CD14-positive monocyte (primary cell): ENCODE results near the gene LRRTM4. TPM values are rescaled to one million over a fixed set of nuclear protein-coding genes. Genes with fewer than 3 reads are reported as not detected.

Experiments used
- DNase-seq, 3 donors: peaks; one replicate each; pipeline ENCODE4 v3.0.0-alpha.2; 2011 to 2022
- H2AFZ ChIP-seq: 2 replicates; pipeline ENCODE4 v1.6.0; 2012; ENCODE audit warnings: mild to moderate bottlenecking, low read depth, low read length, inconsistent platforms; ENCODE audit not compliant: insufficient read depth, poor library complexity, severe bottlenecking
- H3K27ac ChIP-seq, 2 donors: 1 replicate in 1 of 2; 2 replicates in 1 of 2; pipeline ENCODE4 v1.5.1; 2012 to 2013; ENCODE audit warnings: low read length in 2 of 2, control low read depth in 1 of 2, inconsistent platforms in 1 of 2, low read depth in 1 of 2, mild to moderate bottlenecking in 1 of 2
- H3K27me3 ChIP-seq, 2 donors: one replicate each; pipeline versions ENCODE4 v1.6.0 to v1.6.1; 2011 to 2013; ENCODE audit warnings: low read length in 2 of 2; ENCODE audit not compliant: control insufficient read depth in 2 of 2, insufficient read depth in 2 of 2
- H3K36me3 ChIP-seq, 2 donors: replicated peaks in 1 of 2; 1 replicate in 1 of 2; 2 replicates in 1 of 2; pipeline versions ENCODE4 v1.5.1 to v1.6.1; 2012 to 2013; ENCODE audit warnings: low read length in 2 of 2, control low read depth in 1 of 2, inconsistent platforms in 1 of 2, mild to moderate bottlenecking in 1 of 2; ENCODE audit not compliant: insufficient read depth in 2 of 2, control insufficient read depth in 1 of 2
- H3K4me1 ChIP-seq, 2 donors: 1 replicate in 1 of 2; 2 replicates in 1 of 2; pipeline versions ENCODE4 v1.5.1 to v1.6.1; 2012 to 2013; ENCODE audit warnings: low read length in 2 of 2, control low read depth in 1 of 2, inconsistent platforms in 1 of 2, mild to moderate bottlenecking in 1 of 2, moderate library complexity in 1 of 2; ENCODE audit not compliant: insufficient read depth in 2 of 2, control insufficient read depth in 1 of 2
- H3K4me2 ChIP-seq: replicated peaks from 2 replicates; pipeline ENCODE3; 2012; ENCODE audit warnings: low read length, moderate library complexity, mild to moderate bottlenecking; ENCODE audit not compliant: poor library complexity, severe bottlenecking; ENCODE audit errors: extremely low read depth
- H3K4me3 ChIP-seq, 3 experiments: fragments of 200-600 bp in 1 of 3; sonication (generic) in 1 of 3; replicated peaks in 1 of 3; 1 replicate in 2 of 3; 2 replicates in 1 of 3; pipeline ENCODE4 v1.5.1; 2011 to 2013; ENCODE audit warnings: low read length in 3 of 3, mild to moderate bottlenecking in 3 of 3, control low read depth in 2 of 3, low read depth in 2 of 3, inconsistent platforms in 1 of 3, moderate library complexity in 1 of 3
- H3K79me2 ChIP-seq: 2 replicates; pipeline ENCODE4 v1.6.0; 2012; ENCODE audit warnings: mild to moderate bottlenecking, control low read depth, inconsistent platforms, low read length, moderate library complexity; ENCODE audit not compliant: insufficient read depth
- H3K9ac ChIP-seq: 2 replicates; pipeline ENCODE4 v1.6.0; 2017; ENCODE audit warnings: low read length, mild to moderate bottlenecking; ENCODE audit not compliant: insufficient read depth, poor library complexity, severe bottlenecking
- H3K9me3 ChIP-seq, 2 donors: replicated peaks in 1 of 2; 1 replicate in 1 of 2; 2 replicates in 1 of 2; pipeline versions ENCODE4 v1.5.1 to v1.6.1; 2012 to 2013; ENCODE audit warnings: low read length in 2 of 2, control low read depth in 1 of 2; ENCODE audit not compliant: control insufficient read depth in 1 of 2, insufficient read depth in 1 of 2
- H4K20me1 ChIP-seq: 2 replicates; pipeline ENCODE4 v1.6.0; 2012; ENCODE audit warnings: mild to moderate bottlenecking, low read length, control low read depth, moderate library complexity; ENCODE audit not compliant: insufficient read depth
- H3K27ac Mint-ChIP-seq, 7 donors: one replicate each; pipeline ENCODE4 v1.8.0; 2020; ENCODE audit warnings: mild to moderate bottlenecking in 7 of 7, mixed read lengths in 7 of 7, moderate library complexity in 6 of 7, inconsistent platforms in 2 of 7
- H3K27me3 Mint-ChIP-seq, 3 donors: one replicate each; pipeline ENCODE4 v1.8.0; 2021 to 2022; ENCODE audit warnings: low read depth in 3 of 3, mild to moderate bottlenecking in 3 of 3, mixed read lengths in 3 of 3, moderate library complexity in 3 of 3, inconsistent platforms in 1 of 3
- H3K36me3 Mint-ChIP-seq, 2 donors: one replicate each; pipeline ENCODE4 v1.8.0; 2020; ENCODE audit warnings: mixed read lengths in 2 of 2, inconsistent platforms in 1 of 2, mild to moderate bottlenecking in 1 of 2
- H3K4me1 Mint-ChIP-seq: one replicate; pipeline ENCODE4 v1.8.0; 2020; ENCODE audit warnings: mild to moderate bottlenecking, mixed read lengths
- H3K4me3 Mint-ChIP-seq, 2 donors: one replicate each; pipeline ENCODE4 v1.8.0; 2020; ENCODE audit warnings: mild to moderate bottlenecking in 2 of 2, mixed read lengths in 2 of 2, moderate library complexity in 1 of 2
- H3K9me3 Mint-ChIP-seq, 7 donors: one replicate each; pipeline ENCODE4 v1.8.0; 2020 to 2022; ENCODE audit warnings: mixed read lengths in 7 of 7, mild to moderate bottlenecking in 6 of 7, moderate library complexity in 6 of 7, inconsistent platforms in 2 of 7
- CTCF ChIP-seq: fragments of 200-600 bp; IDR thresholded peaks from one replicate; pipeline ENCODE4 v1.8.0; 2022; ENCODE audit warnings: antibody characterized with exemption, mild to moderate bottlenecking
- WGBS: methylation state at CpG from one replicate; pipeline ENCODE4 v1.1.5; 2013; ENCODE audit warnings: missing lambda C conversion rate; ENCODE audit not compliant: insufficient coverage; 5-methylcytosine and 5-hydroxymethylcytosine counted together
- intact Hi-C, 2 donors: fragments of 100-400 bp; cut with micrococcal nuclease; formaldehyde crosslinking; loops; one replicate each; pipeline versions ENCODE4 v1.15.0 to v1.15.1; 2023
- polyA plus RNA-seq, 3 donors: library from polyadenylated mRNA; depleted of rRNA in 1 of 3; unstranded in 2 of 3; stranded (reverse) in 1 of 3; fragments of 300-500 nt in 2 of 3; fragments of >200 nt in 1 of 3; fragmentation: Illumina TruSeq in 2 of 3; gene quantifications; 1 replicate in 2 of 3; 2 replicates in 1 of 3; pipeline ENCODE4 v1.2.3, GENCODE V29; 2012 to 2021

The LRRTM4 gene
- polyA plus RNA-seq, 3 donors, result not detected

GRCh38 chr2:76813084-76813483 lies 709.1 kb downstream of the LRRTM4 start:
- no peaks in the 10 kb centered on the region for H3K36me3 Mint-ChIP-seq
- H3K9me3 Mint-ChIP-seq, result peaks cover 0 to 1% (median 0%) of the 10 kb centered on the region in 7 donors

GRCh38 chr2:76812156-76812555 lies 710.0 kb downstream of the LRRTM4 start:
- no peaks in the 10 kb centered on the region for H3K36me3 ChIP-seq
- no peak overlapping the region for H3K27ac ChIP-seq
- H3K27me3 ChIP-seq, result no peaks in the 10 kb centered on the region
- H3K4me1 Mint-ChIP-seq, result no peaks in the 10 kb centered on the region
- no peaks in the 10 kb centered on the region for H4K20me1 ChIP-seq
- intact Hi-C loops, result no loop called here
- H3K27ac Mint-ChIP-seq, result no peak overlapping the region
- H3K9me3 ChIP-seq, result no peaks in the 10 kb centered on the region
- peaks cover 0 to 2% (median 0%) of the 10 kb centered on the region in 7 donors for H3K9me3 Mint-ChIP-seq
- DNase-seq, result no peak
- TF ChIP-seq CTCF, result no peak
- H3K4me2 ChIP-seq, result no peak overlapping the region
- no peak overlapping the region for H3K4me3 ChIP-seq
- H3K4me1 ChIP-seq, result no peaks in the 10 kb centered on the region
- no peaks in the 10 kb centered on the region for H3K27me3 Mint-ChIP-seq
- H3K9ac ChIP-seq, result no peak overlapping the region
- H3K79me2 ChIP-seq, result no peaks in the 10 kb centered on the region
- no peaks in the 10 kb centered on the region for H3K36me3 Mint-ChIP-seq
- no peak overlapping the region for H2AFZ ChIP-seq
- no peak overlapping the region for H3K4me3 Mint-ChIP-seq

More at GRCh38 chr2:76813084-76813483, 709.1 kb downstream of the LRRTM4 start:
- Mint-ChIP-seq H3K27me3 (no peaks in the 10 kb centered on the region), H3K4me1 (no peaks in the 10 kb centered on the region), H3K27ac (no peak overlapping the region), H3K4me3 (no peak overlapping the region)
- no CpG with 5 or more reads among the region's 1 CpG for WGBS
- H3K4me2 ChIP-seq, result no peak overlapping the region
- H3K79me2 ChIP-seq, result no peaks in the 10 kb centered on the region
- H3K27me3 ChIP-seq, result no peaks in the 10 kb centered on the region
- H4K20me1 ChIP-seq, result no peaks in the 10 kb centered on the region
- no peaks in the 10 kb centered on the region for H3K9me3 ChIP-seq
- no peak overlapping the region for H3K9ac ChIP-seq
- intact Hi-C loops, result no loop called here
- H3K4me3 ChIP-seq, result no peak overlapping the region
- H3K27ac ChIP-seq, result no peak overlapping the region
- DNase-seq, result no peak
- H3K4me1 ChIP-seq, result no peaks in the 10 kb centered on the region
- H2AFZ ChIP-seq, result no peak overlapping the region
- no peak for TF ChIP-seq CTCF
- H3K36me3 ChIP-seq, result no peaks in the 10 kb centered on the region
